ENCODE results near the gene DENND4B. TPM values are rescaled to one million over a fixed set of nuclear protein-coding genes. Genes with fewer than 3 reads are reported as not detected.

DENND4B gene
- total RNA-seq, 1 donor from 2014 or later, result 128 TPM

GRCh38 chr1:153962088-153963029 lies 15.8 kb upstream of the DENND4B start:
- intact Hi-C loops (cut with micrococcal nuclease), result loop anchor here (1.0 to 10.0 kb wide), 3 partner anchors 28 to 428 kb away; partner anchors contain the start of genes RPS27 and S100A6
- H3K4me1 Mint-ChIP-seq, result peaks cover 48% of the 10 kb centered on the region

DNA sequence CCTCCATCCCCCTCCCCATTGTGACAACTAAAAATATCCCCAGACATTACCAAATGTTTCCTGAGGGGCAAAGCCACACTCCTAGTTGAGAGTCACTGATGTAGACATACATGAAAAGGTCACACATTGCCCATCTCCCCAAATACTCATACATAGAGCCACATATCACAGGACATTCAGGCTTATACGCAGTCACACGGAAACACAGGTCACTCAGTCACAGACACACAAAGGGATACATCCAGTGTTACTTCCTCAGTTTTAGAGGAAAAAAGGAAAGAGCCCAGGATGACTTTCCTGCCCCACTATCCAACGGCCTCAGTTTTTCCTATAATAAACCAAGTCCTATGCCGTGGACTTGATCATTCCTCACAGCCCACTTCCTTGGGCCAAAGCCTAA lies 14.9 kb upstream of the DENND4B start:
- Mint-ChIP-seq H3K4me1 (peaks cover 51% of the 10 kb centered on the region), H3K9me3 (no peaks in the 10 kb centered on the region), H3K4me3 (peak overlapping the region; percentile 87), H3K27me3 (no peaks in the 10 kb centered on the region), H3K36me3 (ENCODE audit: low read depth) (peaks cover 28% of the 10 kb centered on the region), H3K27ac (peak overlapping the region; percentile 60)
- DNase-seq, result no peak
- intact Hi-C loops (cut with micrococcal nuclease), result loop anchor here (10.0 kb wide), 1 partner anchor 427 kb away; the partner anchor contains the start of gene S100A6

More at GRCh38 chr1:153962088-153963029, 15.8 kb upstream of the DENND4B start:
- Mint-ChIP-seq H3K27me3 (no peaks in the 10 kb centered on the region), H3K9me3 (no peaks in the 10 kb centered on the region), H3K4me3 (peak overlapping the region; percentile 87), H3K36me3 (ENCODE audit: low read depth) (peaks cover 32% of the 10 kb centered on the region), H3K27ac (peak overlapping the region; percentile 89)
- DNase-seq, result no peak

DNA sequence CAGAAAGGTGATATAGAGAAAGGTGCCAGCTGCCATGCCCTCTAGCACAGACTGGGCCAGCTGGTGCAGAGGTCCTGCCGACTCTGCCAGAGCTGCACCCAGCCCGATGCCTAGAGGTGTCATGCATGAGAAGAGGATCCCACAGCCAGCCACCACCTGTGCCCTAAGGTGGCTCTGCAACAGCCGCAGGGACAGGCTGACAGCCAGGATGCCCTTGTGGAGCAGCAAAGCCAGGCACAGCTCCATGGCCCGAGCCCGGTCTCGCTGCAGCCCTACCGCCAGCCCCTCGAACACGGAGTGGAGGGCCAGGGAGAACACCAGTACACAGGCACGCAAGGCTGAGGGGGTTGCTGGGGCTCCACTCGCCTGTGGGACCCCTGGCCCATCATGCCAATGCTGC lies 13.7 kb upstream of the DENND4B start:
- H3K9me3 Mint-ChIP-seq, result no peaks in the 10 kb centered on the region
- peaks cover 22% of the 10 kb centered on the region for H3K36me3 Mint-ChIP-seq (ENCODE audit: low read depth)
- H3K27ac Mint-ChIP-seq, result peak overlapping the region; percentile 59
- no peak overlapping the region for H3K4me3 Mint-ChIP-seq
- no peak for DNase-seq
- H3K27me3 Mint-ChIP-seq, result no peaks in the 10 kb centered on the region
- intact Hi-C loops (cut with micrococcal nuclease), result loop anchor here (10.0 kb wide), 1 partner anchor 425 kb away; the partner anchor contains the start of gene S100A6
- peaks cover 52% of the 10 kb centered on the region for H3K4me1 Mint-ChIP-seq

DNA sequence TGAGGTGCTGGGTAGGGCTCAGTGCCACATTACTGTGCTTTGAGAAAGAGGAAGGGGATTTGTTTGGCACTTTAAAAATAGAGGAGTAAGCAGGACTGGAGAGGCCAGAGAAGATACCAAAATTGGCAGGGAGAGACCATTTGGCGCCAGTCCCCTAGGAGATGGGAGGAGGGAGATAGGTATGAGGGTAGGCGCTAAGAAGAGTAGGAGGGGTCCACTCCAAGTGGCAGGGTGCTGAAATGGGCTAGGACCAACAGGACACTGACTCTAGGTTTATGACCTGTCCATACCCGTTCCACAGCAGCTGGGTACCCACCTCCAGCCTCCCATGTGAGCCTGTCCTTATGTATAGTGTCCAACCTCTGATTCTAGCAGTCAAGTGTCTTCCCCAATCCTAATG lies 12.9 kb upstream of the DENND4B start:
- Mint-ChIP-seq H3K27ac (peak overlapping the region; percentile 59), H3K4me1 (peaks cover 52% of the 10 kb centered on the region), H3K36me3 (ENCODE audit: low read depth) (peaks cover 22% of the 10 kb centered on the region), H3K27me3 (no peaks in the 10 kb centered on the region), H3K4me3 (no peak overlapping the region), H3K9me3 (no peaks in the 10 kb centered on the region)
- intact Hi-C loops (cut with micrococcal nuclease), result no loop called here
- DNase-seq, result no peak

- peaks cover 54% of the 10 kb centered on the region for H3K4me1 Mint-ChIP-seq
- H3K27ac Mint-ChIP-seq, result peak overlapping the region; percentile 94
- no peaks in the 10 kb centered on the region for H3K27me3 Mint-ChIP-seq
- no peaks in the 10 kb centered on the region for H3K9me3 Mint-ChIP-seq
- DNase-seq, result no peak
- H3K36me3 Mint-ChIP-seq (ENCODE audit: low read depth), result peaks cover 28% of the 10 kb centered on the region
- intact Hi-C loops (cut with micrococcal nuclease), result loop anchor here (1.0 kb wide), 5 partner anchors 8 to 176 kb away; partner anchors contain the start of genes CREB3L4, DENND4B and JTB
- peak overlapping the region; percentile 88 for H3K4me3 Mint-ChIP-seq
Measured at GRCh38 chr1:153958961-153959260, 12.4 kb upstream of the DENND4B start.

DNA sequence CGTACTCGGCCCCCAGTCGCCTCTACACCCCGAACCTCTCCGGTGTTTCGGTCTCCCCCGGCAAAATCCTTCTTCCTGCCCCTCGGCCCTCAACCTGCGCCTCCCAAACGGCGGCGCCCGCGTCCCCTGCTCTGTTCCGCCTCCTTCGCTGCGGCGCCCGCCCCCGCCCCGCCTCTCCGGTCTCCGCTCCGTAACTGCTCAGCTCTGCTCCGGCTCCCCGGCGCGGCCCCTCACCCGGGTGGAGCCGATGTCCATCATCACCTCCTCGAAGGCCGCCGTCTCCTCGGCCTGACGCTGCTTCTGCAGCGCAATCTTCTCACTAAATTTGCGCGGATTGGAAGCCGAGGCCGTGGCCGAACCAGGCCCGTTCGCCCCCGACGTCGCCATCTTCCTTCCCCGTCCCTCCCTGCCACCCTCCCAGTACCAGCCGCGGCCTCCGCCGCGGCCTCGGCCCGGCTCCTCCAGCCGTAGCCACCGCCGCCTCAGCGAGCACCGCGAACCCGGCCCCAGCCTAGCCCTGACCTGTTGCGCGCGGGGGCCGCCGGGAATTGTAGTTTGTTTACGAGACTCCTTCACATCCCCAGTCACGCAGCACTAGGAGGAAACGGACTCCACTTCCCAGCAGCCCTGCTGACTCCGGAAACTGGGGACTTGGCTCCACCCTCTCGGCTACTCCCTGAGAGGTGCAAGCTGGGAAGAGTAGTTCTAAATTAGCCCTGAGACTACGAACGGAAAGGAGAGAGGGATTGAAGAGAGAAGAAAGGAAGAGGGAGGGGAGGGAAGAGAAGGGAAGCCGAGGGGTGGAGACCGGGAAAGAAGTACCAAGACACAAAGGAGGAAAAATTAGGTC lies 11.8 kb upstream of the DENND4B start, which contains the start of gene CRTC2:
CRTC2 (minus strand) TSS at position 502 of the 850 bp plus-strand sequence; CDS start at position 387, 115 bp downstream.
- Mint-ChIP-seq H3K36me3 (ENCODE audit: low read depth) (peaks cover 31% of the 10 kb centered on the region), H3K4me1 (peaks cover 52% of the 10 kb centered on the region), H3K4me3 (peak within 1 kb of the TSS; percentile 88), H3K9me3 (no peaks in the 10 kb centered on the region), H3K27me3 (no peaks in the 10 kb centered on the region), H3K27ac (peak within 1 kb of the TSS; percentile 94)
- DNase-seq, result peak; percentile 99
- intact Hi-C loops (cut with micrococcal nuclease), result loop anchor here (1.0 kb wide), 5 partner anchors 9 to 175 kb away; partner anchors contain the start of genes CREB3L4, DENND4B and JTB

DNA sequence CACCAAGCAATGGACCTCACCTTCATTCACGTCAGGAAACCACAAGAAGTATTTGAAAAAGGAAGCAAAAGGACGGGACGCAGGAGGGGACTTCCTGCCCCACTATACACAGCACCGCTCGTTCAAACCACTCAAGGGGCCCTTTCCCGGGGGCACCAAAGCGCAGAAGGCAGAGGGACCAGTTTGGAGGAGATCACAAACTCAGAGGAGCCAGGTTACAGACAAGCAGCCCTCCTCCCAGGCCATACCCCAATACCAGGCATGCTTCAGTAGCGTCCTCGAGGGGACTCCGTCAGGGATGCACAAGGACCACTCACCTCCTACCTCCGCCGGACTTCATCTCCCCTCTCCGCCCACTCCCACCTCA lies 11.2 kb upstream of the DENND4B start:
- Mint-ChIP-seq H3K4me3 (peak overlapping the region; percentile 88), H3K27ac (peak overlapping the region; percentile 94), H3K4me1 (peaks cover 52% of the 10 kb centered on the region), H3K9me3 (no peaks in the 10 kb centered on the region), H3K36me3 (ENCODE audit: low read depth) (peaks cover 34% of the 10 kb centered on the region), H3K27me3 (no peaks in the 10 kb centered on the region)
- intact Hi-C loops (cut with micrococcal nuclease), result loop anchor here (1.0 kb wide), 5 partner anchors 10 to 174 kb away; partner anchors contain the start of genes CREB3L4, DENND4B and JTB
- peak; percentile 86 for DNase-seq

DNA sequence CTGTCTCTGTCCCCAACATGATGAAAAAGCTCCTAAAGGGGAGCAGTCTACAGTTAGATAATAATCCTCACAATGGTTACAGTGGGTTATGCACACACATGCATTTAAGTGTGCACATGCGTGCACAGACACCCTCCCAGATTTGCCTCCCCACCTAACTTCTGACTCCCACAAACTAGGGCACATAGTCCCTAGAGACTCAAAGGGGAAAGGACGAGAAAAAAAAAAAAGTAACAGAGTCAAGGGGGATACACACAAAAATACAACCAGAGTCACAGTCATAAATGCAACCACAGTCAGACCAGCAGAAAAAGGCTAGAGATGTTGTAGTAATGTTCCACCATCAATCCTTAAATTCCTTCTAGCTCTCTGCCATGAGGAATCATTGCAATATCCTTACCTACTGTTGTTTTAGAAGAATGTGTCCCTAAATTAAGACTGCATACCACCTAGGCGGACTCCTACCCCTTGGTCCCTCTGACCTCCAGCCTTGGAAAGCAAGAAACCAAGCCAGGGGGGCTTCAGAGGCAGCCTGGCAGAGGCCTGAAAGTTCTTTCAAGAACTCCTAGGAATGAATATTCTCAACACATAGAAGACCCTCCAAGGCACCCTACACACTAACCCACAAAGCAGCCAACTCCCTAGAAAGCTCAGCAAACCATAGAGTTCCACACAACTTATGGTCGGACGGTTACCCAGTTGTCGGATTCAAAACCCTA lies 10.6 kb upstream of the DENND4B start:
- Mint-ChIP-seq H3K36me3 (ENCODE audit: low read depth) (peaks cover 36% of the 10 kb centered on the region), H3K4me3 (peak overlapping the region; percentile 88), H3K27ac (peak overlapping the region; percentile 94), H3K9me3 (no peaks in the 10 kb centered on the region), H3K4me1 (peaks cover 47% of the 10 kb centered on the region), H3K27me3 (no peaks in the 10 kb centered on the region)
- no peak for DNase-seq
- intact Hi-C loops (cut with micrococcal nuclease), result no loop called here

DNA sequence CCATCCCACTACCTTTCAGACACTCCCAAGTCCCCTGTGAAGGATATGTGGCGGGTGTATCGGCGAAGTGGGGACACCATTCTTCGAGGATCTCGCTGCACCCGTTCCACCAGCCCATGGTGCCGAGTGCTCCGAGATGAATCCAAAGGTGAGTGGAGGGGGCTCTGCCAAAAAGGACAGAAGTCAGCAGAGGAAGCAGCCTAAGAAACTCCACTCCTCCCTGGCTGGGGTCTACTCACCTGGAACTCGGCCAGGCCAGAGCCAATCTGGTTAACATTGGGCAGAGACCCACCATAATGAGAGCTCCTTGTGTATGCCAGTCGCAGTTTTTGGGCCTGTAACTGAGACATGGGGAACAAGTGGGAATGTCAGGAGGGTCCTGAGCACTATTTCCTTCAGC lies 8.3 kb upstream of the DENND4B start:
- Mint-ChIP-seq H3K4me1 (peaks cover 39% of the 10 kb centered on the region), H3K36me3 (ENCODE audit: low read depth) (peaks cover 43% of the 10 kb centered on the region), H3K9me3 (no peaks in the 10 kb centered on the region), H3K27me3 (no peaks in the 10 kb centered on the region), H3K27ac (no peak overlapping the region), H3K4me3 (no peak overlapping the region)
- DNase-seq, result no peak
- intact Hi-C loops (cut with micrococcal nuclease), result no loop called here

- no peak for DNase-seq
- intact Hi-C loops (cut with micrococcal nuclease), result no loop called here
- Mint-ChIP-seq H3K27ac (peak overlapping the region; percentile 45), H3K36me3 (ENCODE audit: low read depth) (peaks cover 47% of the 10 kb centered on the region), H3K27me3 (no peaks in the 10 kb centered on the region), H3K4me1 (peaks cover 37% of the 10 kb centered on the region), H3K4me3 (no peak overlapping the region), H3K9me3 (no peaks in the 10 kb centered on the region)
Measured at GRCh38 chr1:153953859-153954365, 7.4 kb upstream of the DENND4B start.

DNA sequence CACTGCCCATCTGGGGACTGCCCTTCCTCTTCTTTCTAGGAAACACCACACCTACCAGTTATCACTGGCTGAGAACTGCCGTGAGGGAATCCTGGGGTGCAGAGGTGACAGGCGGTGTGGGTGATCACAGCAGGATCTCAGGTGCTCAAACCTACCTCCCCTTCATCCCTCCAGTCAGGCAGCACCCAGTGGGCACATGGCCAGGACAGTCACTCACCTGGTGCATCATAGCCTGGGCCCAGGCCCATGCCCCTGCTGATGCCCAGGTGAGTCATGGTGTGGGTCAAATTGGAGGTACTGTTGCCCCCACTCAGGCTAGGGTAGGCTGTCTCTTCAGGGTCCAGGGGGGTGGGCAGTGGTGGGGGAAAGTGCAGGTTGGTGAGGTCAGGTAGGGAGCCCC lies 5.3 kb upstream of the DENND4B start:
- H3K27ac Mint-ChIP-seq, result peak overlapping the region; percentile 41
- H3K9me3 Mint-ChIP-seq, result no peaks in the 10 kb centered on the region
- H3K4me1 Mint-ChIP-seq, result peaks cover 36% of the 10 kb centered on the region
- DNase-seq, result no peak
- H3K4me3 Mint-ChIP-seq, result no peak overlapping the region
- H3K36me3 Mint-ChIP-seq (ENCODE audit: low read depth), result peaks cover 55% of the 10 kb centered on the region
- intact Hi-C loops (cut with micrococcal nuclease), result no loop called here
- no peaks in the 10 kb centered on the region for H3K27me3 Mint-ChIP-seq

DNA sequence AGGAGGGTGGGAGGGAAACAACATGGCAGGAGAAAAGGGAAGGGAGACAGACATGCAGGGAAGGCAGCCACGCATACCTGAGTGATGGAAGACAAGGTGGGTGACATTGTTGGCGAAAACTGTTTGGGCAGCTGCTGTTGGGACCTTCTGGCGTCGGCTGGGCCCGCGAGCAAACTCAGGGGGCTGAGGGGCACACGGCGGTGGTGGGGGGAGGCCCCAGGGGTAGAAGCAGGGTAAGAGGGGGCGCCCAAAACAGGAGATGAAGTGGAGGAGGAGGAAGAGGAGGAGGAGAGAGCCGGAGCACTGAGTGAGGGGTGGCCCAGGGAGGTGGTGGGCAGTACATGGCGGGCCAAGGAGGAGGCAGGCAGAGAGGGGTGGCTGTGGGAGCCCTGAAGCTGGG lies 4.7 kb upstream of the DENND4B start:
- no peak for DNase-seq
- Mint-ChIP-seq H3K4me3 (no peak overlapping the region), H3K27ac (no peak overlapping the region), H3K4me1 (peaks cover 32% of the 10 kb centered on the region), H3K27me3 (no peaks in the 10 kb centered on the region), H3K9me3 (no peaks in the 10 kb centered on the region), H3K36me3 (ENCODE audit: low read depth) (peaks cover 55% of the 10 kb centered on the region)
- intact Hi-C loops (cut with micrococcal nuclease), result no loop called here
